T-helper 1 cell treated with Interleukin-12 subunit alpha and Interleukin-12 subunit beta and Interleukin-4 antibody, amounts not matched to agents 30 μg/mL and 1 μg/mL, for 36 hours (primary cell): ENCODE measurements around the gene USP54.
"Not testable (repeated sequence)": the region's sequence is repeated elsewhere in the genome, so short reads cannot be mapped to it uniquely, and the experiment has no call there.

Experiments
- H3K27ac Mint-ChIP-seq: one replicate; pipeline ENCODE4 v1.8.0; 2021; ENCODE audit warnings: mild to moderate bottlenecking, mixed read lengths
- H3K27me3 Mint-ChIP-seq: one replicate; pipeline ENCODE4 v1.8.0; 2021; ENCODE audit warnings: low read depth, mixed read lengths
- H3K36me3 Mint-ChIP-seq: one replicate; pipeline ENCODE4 v1.8.0; 2021; ENCODE audit warnings: low read depth, mixed read lengths
- H3K4me1 Mint-ChIP-seq: one replicate; pipeline ENCODE4 v1.8.0; 2021; ENCODE audit warnings: low read depth, mixed read lengths
- H3K4me3 Mint-ChIP-seq: one replicate; pipeline ENCODE4 v1.8.0; 2021; ENCODE audit warnings: mild to moderate bottlenecking, moderate library complexity, mixed read lengths
- H3K9me3 Mint-ChIP-seq: one replicate; pipeline ENCODE4 v1.8.0; 2021; ENCODE audit warnings: mixed read lengths

Gene USP54

GRCh38 chr10:73576178-73576889 lies 14.8 kb downstream of the USP54 start:
- Mint-ChIP-seq H3K27me3 (peaks cover 4% of the 10 kb centered on the region), H3K27ac (no peak overlapping the region), H3K4me3 (no peak overlapping the region), H3K4me1 (no peaks in the 10 kb centered on the region), H3K36me3 (no peaks in the 10 kb centered on the region), H3K9me3 (no peaks in the 10 kb centered on the region)

- H3K27me3 Mint-ChIP-seq, H3K36me3 Mint-ChIP-seq, H3K9me3 Mint-ChIP-seq, H3K27ac Mint-ChIP-seq, H3K4me1 Mint-ChIP-seq, H3K4me3 Mint-ChIP-seq: not testable (repeated sequence)
Observed at GRCh38 chr10:73567025-73567424, 24.1 kb downstream of the USP54 start.

- Mint-ChIP-seq H3K36me3 (no peaks in the 10 kb centered on the region), H3K9me3 (no peaks in the 10 kb centered on the region), H3K27ac (no peak overlapping the region), H3K4me3 (no peak overlapping the region), H3K4me1 (no peaks in the 10 kb centered on the region), H3K27me3 (no peaks in the 10 kb centered on the region)
Observed at GRCh38 chr10:73561192-73561591, 29.9 kb downstream of the USP54 start.

GRCh38 chr10:73559590-73559989 lies 31.6 kb downstream of the USP54 start:
- Mint-ChIP-seq H3K27ac (no peak overlapping the region), H3K36me3 (no peaks in the 10 kb centered on the region), H3K4me3 (no peak overlapping the region), H3K9me3 (no peaks in the 10 kb centered on the region), H3K4me1 (no peaks in the 10 kb centered on the region), H3K27me3 (no peaks in the 10 kb centered on the region)

- Mint-ChIP-seq H3K27ac (no peak overlapping the region), H3K36me3 (no peaks in the 10 kb centered on the region), H3K4me1 (no peaks in the 10 kb centered on the region), H3K4me3 (no peak overlapping the region), H3K27me3 (peaks cover 5% of the 10 kb centered on the region), H3K9me3 (no peaks in the 10 kb centered on the region)
Observed at GRCh38 chr10:73556855-73557254, 34.3 kb downstream of the USP54 start.

GRCh38 chr10:73554721-73555120 lies 36.4 kb downstream of the USP54 start:
- H3K36me3 Mint-ChIP-seq, result no peaks in the 10 kb centered on the region
- no peaks in the 10 kb centered on the region for H3K9me3 Mint-ChIP-seq
- peaks cover 5% of the 10 kb centered on the region for H3K27me3 Mint-ChIP-seq
- no peak overlapping the region for H3K4me3 Mint-ChIP-seq
- no peaks in the 10 kb centered on the region for H3K4me1 Mint-ChIP-seq
- no peak overlapping the region for H3K27ac Mint-ChIP-seq

- peaks cover 5% of the 10 kb centered on the region for H3K27me3 Mint-ChIP-seq
- no peak overlapping the region for H3K4me3 Mint-ChIP-seq
- H3K36me3 Mint-ChIP-seq, result no peaks in the 10 kb centered on the region
- H3K4me1 Mint-ChIP-seq, result no peaks in the 10 kb centered on the region
- no peak overlapping the region for H3K27ac Mint-ChIP-seq
- no peaks in the 10 kb centered on the region for H3K9me3 Mint-ChIP-seq
Observed at GRCh38 chr10:73553761-73554160, 37.4 kb downstream of the USP54 start.

- no peaks in the 10 kb centered on the region for H3K4me1 Mint-ChIP-seq
- H3K36me3 Mint-ChIP-seq, result no peaks in the 10 kb centered on the region
- H3K9me3 Mint-ChIP-seq, result no peaks in the 10 kb centered on the region
- no peak overlapping the region for H3K27ac Mint-ChIP-seq
- H3K27me3 Mint-ChIP-seq, result peaks cover 5% of the 10 kb centered on the region
- no peak overlapping the region for H3K4me3 Mint-ChIP-seq
Observed at GRCh38 chr10:73552819-73553715, 38.1 kb downstream of the USP54 start.

GRCh38 chr10:73551515-73551914 lies 39.6 kb downstream of the USP54 start:
- no peak overlapping the region for H3K4me3 Mint-ChIP-seq
- peaks cover 5% of the 10 kb centered on the region for H3K27me3 Mint-ChIP-seq
- H3K27ac Mint-ChIP-seq, result no peak overlapping the region
- H3K4me1 Mint-ChIP-seq, result no peaks in the 10 kb centered on the region
- no peaks in the 10 kb centered on the region for H3K36me3 Mint-ChIP-seq
- no peaks in the 10 kb centered on the region for H3K9me3 Mint-ChIP-seq

- H3K27me3 Mint-ChIP-seq, result no peaks in the 10 kb centered on the region
- no peak overlapping the region for H3K27ac Mint-ChIP-seq
- no peaks in the 10 kb centered on the region for H3K4me1 Mint-ChIP-seq
- H3K4me3 Mint-ChIP-seq, result no peak overlapping the region
- H3K9me3 Mint-ChIP-seq, result no peaks in the 10 kb centered on the region
- H3K36me3 Mint-ChIP-seq, result no peaks in the 10 kb centered on the region
Observed at GRCh38 chr10:73545357-73545756, 45.8 kb downstream of the USP54 start.

- H3K27me3 Mint-ChIP-seq, result no peaks in the 10 kb centered on the region
- H3K27ac Mint-ChIP-seq, result no peak overlapping the region
- H3K4me3 Mint-ChIP-seq, result no peak overlapping the region
- no peaks in the 10 kb centered on the region for H3K36me3 Mint-ChIP-seq
- H3K4me1 Mint-ChIP-seq, result peaks cover 11% of the 10 kb centered on the region
- H3K9me3 Mint-ChIP-seq, result no peaks in the 10 kb centered on the region
Observed at GRCh38 chr10:73537709-73538108, 53.4 kb downstream of the USP54 start.

- H3K4me1 Mint-ChIP-seq, result peaks cover 11% of the 10 kb centered on the region
- H3K36me3 Mint-ChIP-seq, result no peaks in the 10 kb centered on the region
- no peak overlapping the region for H3K27ac Mint-ChIP-seq
- H3K27me3 Mint-ChIP-seq, result no peaks in the 10 kb centered on the region
- no peaks in the 10 kb centered on the region for H3K9me3 Mint-ChIP-seq
- H3K4me3 Mint-ChIP-seq, result no peak overlapping the region
Observed at GRCh38 chr10:73537288-73537687, 53.9 kb downstream of the USP54 start.

- Mint-ChIP-seq H3K4me1 (peaks cover 11% of the 10 kb centered on the region), H3K27ac (no peak overlapping the region), H3K27me3 (peaks cover 4% of the 10 kb centered on the region), H3K36me3 (no peaks in the 10 kb centered on the region), H3K4me3 (no peak overlapping the region), H3K9me3 (no peaks in the 10 kb centered on the region)
Observed at GRCh38 chr10:73534857-73535256, 56.3 kb downstream of the USP54 start.

GRCh38 chr10:73529089-73529832 lies 61.9 kb downstream of the USP54 start:
- H3K36me3 Mint-ChIP-seq, result no peaks in the 10 kb centered on the region
- no peak overlapping the region for H3K4me3 Mint-ChIP-seq
- H3K27ac Mint-ChIP-seq, result no peak overlapping the region
- peaks cover 4% of the 10 kb centered on the region for H3K27me3 Mint-ChIP-seq
- H3K9me3 Mint-ChIP-seq, result no peaks in the 10 kb centered on the region
- H3K4me1 Mint-ChIP-seq, result no peaks in the 10 kb centered on the region
